Upper lobe of left lung (tissue), 6 donors: Measurements from ENCODE around the gene MRPS33. TPM values are rescaled to one million over a fixed set of nuclear protein-coding genes. Genes with fewer than 3 reads are reported as not detected.

Source experiments
- ATAC-seq, 2 donors: fragments of 200-7000 bp; cut with Tn5 transposase; one replicate each; pipeline ENCODE4 v1.9.1; 2022; ENCODE audit warnings: mild to moderate bottlenecking in 2 of 2, moderate library complexity in 2 of 2; ENCODE audit not compliant: low FRiP score in 2 of 2
- DNase-seq, 2 donors: peaks; one replicate each; pipeline ENCODE4 v3.0.0-alpha.2; 2019 to 2020
- H3K27ac ChIP-seq, 4 donors: fragments of 200-600 bp; sonication (generic); one replicate each; pipeline ENCODE4 v1.5.1; 2016 to 2019
- H3K27me3 ChIP-seq, 4 donors: fragments of 200-600 bp; sonication (generic); one replicate each; pipeline ENCODE4 v1.5.1; 2017 to 2019
- H3K36me3 ChIP-seq, 4 donors: fragments of 200-600 bp; sonication (generic); one replicate each; pipeline ENCODE4 v1.5.1; 2016 to 2019
- H3K4me1 ChIP-seq, 4 donors: fragments of 200-600 bp; sonication (generic); one replicate each; pipeline ENCODE4 v1.5.1; 2018 to 2019
- H3K4me3 ChIP-seq, 4 donors: fragments of 200-600 bp; sonication (generic); one replicate each; pipeline ENCODE4 v1.5.1; 2017 to 2019; ENCODE audit warnings: mild to moderate bottlenecking in 2 of 4, moderate library complexity in 1 of 4
- H3K9me3 ChIP-seq, 4 donors: fragments of 200-600 bp; sonication (generic); one replicate each; pipeline ENCODE4 v1.5.1; 2018 to 2019
- CTCF ChIP-seq, 6 experiments: fragments of 450-650 bp in 4 of 6; fragments of 200-600 bp in 2 of 6; sonication (generic) in 2 of 6; IDR thresholded peaks; one replicate each; pipeline ENCODE4 v1.5.1; 2016 to 2019; ENCODE audit warnings: antibody characterized with exemption in 6 of 6
- EP300 ChIP-seq, 4 donors: sonication (generic); formaldehyde crosslinking; IDR thresholded peaks; one replicate each; pipeline ENCODE4 v1.5.1; 2017; ENCODE audit warnings: antibody characterized with exemption in 4 of 4, control low read depth in 2 of 4
- POLR2A ChIP-seq, 4 donors: fragments of 450-650 bp; IDR thresholded peaks; one replicate each; pipeline ENCODE4 v1.5.1; 2016 to 2017; ENCODE audit warnings: antibody characterized with exemption in 4 of 4, mild to moderate bottlenecking in 2 of 4
- POLR2AphosphoS5 ChIP-seq, 2 donors: sonication (generic); formaldehyde crosslinking; IDR thresholded peaks; one replicate each; pipeline ENCODE4 v1.5.1; 2017; ENCODE audit warnings: antibody characterized with exemption in 2 of 2
- WGBS, 2 donors: methylation state at CpG; one replicate each; pipeline ENCODE4 v1.1.5; 2017 to 2018; 5-methylcytosine and 5-hydroxymethylcytosine counted together
- total RNA-seq, 6 donors: library from RNA; depleted of rRNA in 4 of 6; stranded (reverse); fragments of >200 nt in 4 of 6; gene quantifications; one replicate each; pipeline versions ENCODE4 v1.1.0 to v1.2.1, GENCODE V29; 2016 to 2021
- donor health status: DM: no; HTN: no; CAD: no; lungs with moderate emphysema.
- donor health status: DM: no; HTN: yes; CAD: no; lungs with severe emphysema.

MRPS33 gene
- total RNA-seq, 6 donors from 2014 or later: under 0.01 to 32.7 (median 18.1) TPM

GRCh38 chr7:141045842-141046620 lies 31.3 kb upstream of the MRPS33 start:
- TF ChIP-seq POLR2A (IDR thresholded peaks at IDR 0.05): no peak
- no peak for TF ChIP-seq CTCF (IDR thresholded peaks at IDR 0.05)
- TF ChIP-seq EP300 (IDR thresholded peaks at IDR 0.05): no peak
- no peak for TF ChIP-seq POLR2AphosphoS5 (IDR thresholded peaks at IDR 0.05)
- Histone ChIP-seq H3K36me3 (no peaks in the 10 kb centered on the region), H3K4me1 (no peaks in the 10 kb centered on the region), H3K9me3 (no peaks in the 10 kb centered on the region), H3K27me3 (no peaks in the 10 kb centered on the region), H3K4me3 (no peak overlapping the region), H3K27ac (no peak overlapping the region)
- WGBS, 2 donors: 81 to 89% methylated on average over 7 of the region's 7 CpGs
- ATAC-seq (no peak), DNase-seq (no peak)

- 53 to 57% methylated on average over 7 of the region's 7 CpGs for WGBS, 2 donors
- ATAC-seq: no peak
- no peak overlapping the region for H3K27ac ChIP-seq
- TF ChIP-seq POLR2AphosphoS5 (IDR thresholded peaks at IDR 0.05) (no peak), CTCF (IDR thresholded peaks at IDR 0.05) (no peak), EP300 (IDR thresholded peaks at IDR 0.05) (no peak), POLR2A (IDR thresholded peaks at IDR 0.05) (no peak)
- no peaks in the 10 kb centered on the region for H3K4me1 ChIP-seq
- no peaks in the 10 kb centered on the region for H3K36me3 ChIP-seq
- H3K27me3 ChIP-seq: no peaks in the 10 kb centered on the region
- no peak for DNase-seq
- no peak overlapping the region for H3K4me3 ChIP-seq
- H3K9me3 ChIP-seq: no peaks in the 10 kb centered on the region
Measured at GRCh38 chr7:141045126-141045841, 30.5 kb upstream of the MRPS33 start.

- Histone ChIP-seq H3K36me3 (no peaks in the 10 kb centered on the region), H3K9me3 (no peaks in the 10 kb centered on the region), H3K27me3 (no peaks in the 10 kb centered on the region), H3K27ac (no peak overlapping the region), H3K4me1 (no peaks in the 10 kb centered on the region), H3K4me3 (no peak overlapping the region)
- 81 to 82% methylated on average over 4 of the region's 4 CpGs for WGBS, 2 donors
- DNase-seq (no peak), ATAC-seq (no peak)
- TF ChIP-seq POLR2A (IDR thresholded peaks at IDR 0.05): no peak
- TF ChIP-seq POLR2AphosphoS5 (IDR thresholded peaks at IDR 0.05): no peak
- TF ChIP-seq CTCF (IDR thresholded peaks at IDR 0.05): no peak
- TF ChIP-seq EP300 (IDR thresholded peaks at IDR 0.05): no peak
Measured at GRCh38 chr7:141043616-141044015, 28.9 kb upstream of the MRPS33 start.

- WGBS, 2 donors: 85 to 88% methylated on average over 14 of the region's 14 CpGs
- H3K4me1 ChIP-seq: no peaks in the 10 kb centered on the region
- TF ChIP-seq EP300 (IDR thresholded peaks at IDR 0.05): no peak
- no peak for TF ChIP-seq CTCF (IDR thresholded peaks at IDR 0.05)
- no peak for TF ChIP-seq POLR2AphosphoS5 (IDR thresholded peaks at IDR 0.05)
- TF ChIP-seq POLR2A (IDR thresholded peaks at IDR 0.05): no peak
- no peaks in the 10 kb centered on the region for H3K36me3 ChIP-seq
- no peaks in the 10 kb centered on the region for H3K27me3 ChIP-seq
- no peak for ATAC-seq
- no peak overlapping the region for H3K4me3 ChIP-seq
- H3K9me3 ChIP-seq: no peaks in the 10 kb centered on the region
- H3K27ac ChIP-seq: no peak overlapping the region
- no peak for DNase-seq
Measured at GRCh38 chr7:141042222-141043193, 27.8 kb upstream of the MRPS33 start.
